ENCODE results near the gene SNCG.
A peak's percentile ranks its signal among the peaks of the same experiment; 100 is the strongest.
"Not testable (repeated sequence)": the region's sequence is repeated elsewhere in the genome, so short reads cannot be mapped to it uniquely, and the experiment has no call there.

Gene SNCG

DNA sequence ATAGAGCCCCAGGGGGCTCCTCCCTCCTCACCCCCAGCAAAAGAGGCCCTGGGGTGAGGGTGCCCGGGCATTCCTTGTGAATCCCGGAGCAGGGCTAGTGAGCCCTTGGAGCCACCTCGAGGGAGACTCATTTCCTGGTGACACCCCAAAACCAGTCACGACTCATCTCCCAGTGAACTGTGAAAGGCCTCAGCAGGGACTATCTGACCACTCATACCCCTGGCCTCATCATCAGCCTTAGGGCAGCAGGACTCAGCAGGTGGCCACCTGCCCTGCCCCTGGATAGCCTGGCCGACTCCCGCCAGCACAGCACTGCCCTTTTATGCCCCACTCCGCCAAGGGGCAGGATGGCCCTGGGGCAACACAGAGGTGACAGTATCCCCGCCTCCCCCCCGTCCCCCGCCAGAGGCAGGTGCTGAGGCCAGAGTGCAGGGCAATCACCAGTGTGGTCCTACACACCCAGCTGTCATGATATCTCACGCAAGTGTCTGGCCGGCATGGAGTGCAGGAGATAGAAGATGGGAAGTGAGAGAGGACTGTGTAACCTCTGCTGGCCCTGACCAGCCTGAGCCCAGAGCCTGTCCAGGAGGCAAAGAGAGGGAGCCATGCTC is 3.2 kb downstream of the SNCG start:
- no peak for DNase-seq

GRCh38 chr10:86962136-86962980 is 4.0 kb downstream of the SNCG start:
- no peak for DNase-seq

- no peak for DNase-seq
These were observed 4.5 kb downstream of the SNCG start for GRCh38 chr10:86962981-86963310.

- no peak for DNase-seq
These were observed 5.0 kb downstream of the SNCG start for GRCh38 chr10:86963341-86963919.

- no peak for DNase-seq
These were observed 5.9 kb downstream of the SNCG start for GRCh38 chr10:86964061-86964846.

DNA sequence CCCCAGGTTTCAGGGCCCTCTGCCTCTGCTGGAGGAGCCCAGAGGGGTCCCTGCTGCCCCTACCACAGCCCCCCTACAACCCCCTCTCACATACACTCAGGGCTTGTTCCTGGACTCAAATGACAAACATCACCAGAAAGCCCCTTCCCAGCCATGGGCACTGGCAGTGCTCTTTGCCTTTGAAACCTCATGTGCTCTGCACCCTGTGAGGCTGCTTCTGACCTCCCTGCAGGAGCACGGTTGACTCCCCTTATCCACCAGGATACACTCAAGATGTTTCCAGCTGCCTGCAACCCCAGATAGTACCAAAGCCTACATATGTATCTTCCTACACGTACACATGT is 6.4 kb downstream of the SNCG start:
- DNase-seq: no peak

DNA sequence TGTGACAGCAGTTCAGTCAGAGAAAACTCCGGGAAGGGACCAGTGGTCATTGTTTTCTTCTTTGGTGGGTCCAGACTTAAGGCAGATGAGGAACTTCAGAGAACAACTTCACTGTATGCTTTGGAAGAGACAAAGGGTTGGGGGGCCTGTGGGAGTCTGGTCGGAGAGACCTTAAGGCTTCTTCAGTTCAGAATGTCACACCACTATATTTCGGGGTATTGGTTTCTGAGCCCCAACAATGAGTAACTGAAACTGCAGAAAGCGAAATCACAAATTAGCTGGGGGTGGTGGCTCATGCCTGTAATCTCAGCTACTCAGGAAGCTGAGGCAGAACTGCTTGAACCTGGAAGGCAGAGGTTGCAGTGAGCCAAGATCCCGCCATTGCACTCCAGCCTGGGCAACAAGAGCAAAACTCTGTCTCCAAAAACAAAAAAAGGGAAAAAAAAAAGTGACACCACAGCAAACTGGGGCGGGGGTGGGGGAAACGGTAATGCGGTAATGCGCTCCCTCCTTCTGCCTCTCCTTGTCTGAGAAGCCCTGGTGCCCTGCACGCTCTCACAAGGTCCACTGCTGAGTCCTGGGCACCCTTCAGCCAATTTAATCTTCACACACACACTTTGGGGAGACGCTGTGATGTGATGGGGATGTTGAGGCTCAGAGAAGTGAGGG is 7.7 kb downstream of the SNCG start:
- no peak for DNase-seq

DNA sequence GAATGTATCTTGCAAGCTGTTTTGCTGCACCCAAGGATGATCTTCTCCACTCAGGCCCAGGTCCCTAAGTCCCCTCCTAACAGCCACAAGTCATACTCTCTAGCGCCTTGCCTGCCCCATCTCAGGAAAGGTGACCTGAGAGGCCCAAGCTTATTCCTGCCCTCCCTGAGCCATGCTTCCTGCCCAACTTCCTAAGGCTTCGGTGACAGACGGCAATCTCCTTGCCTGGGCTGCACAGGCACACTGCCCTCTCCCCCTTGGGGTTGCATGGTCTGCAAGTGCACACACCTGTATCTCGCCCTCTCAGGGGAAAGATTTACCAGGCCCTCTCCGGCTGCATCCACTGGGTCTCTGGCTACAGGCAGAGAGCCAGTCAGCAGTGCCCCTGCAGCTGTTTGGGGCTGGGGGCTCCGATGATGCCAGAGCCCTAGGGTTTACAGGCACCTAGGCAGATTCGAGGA is 9.1 kb downstream of the SNCG start:
- no peak for DNase-seq

- peak; percentile 16 for DNase-seq
These were observed 10.0 kb downstream of the SNCG start, which contains the start of gene ADIRF for GRCh38 chr10:86968271-86968993. TSS of gene ADIRF (plus strand) at chr10:86968482. CDS start at chr10:86968545, 63 bp downstream.

- DNase-seq: no peak
These were observed 10.6 kb downstream of the SNCG start for GRCh38 chr10:86968994-86969355.

DNA sequence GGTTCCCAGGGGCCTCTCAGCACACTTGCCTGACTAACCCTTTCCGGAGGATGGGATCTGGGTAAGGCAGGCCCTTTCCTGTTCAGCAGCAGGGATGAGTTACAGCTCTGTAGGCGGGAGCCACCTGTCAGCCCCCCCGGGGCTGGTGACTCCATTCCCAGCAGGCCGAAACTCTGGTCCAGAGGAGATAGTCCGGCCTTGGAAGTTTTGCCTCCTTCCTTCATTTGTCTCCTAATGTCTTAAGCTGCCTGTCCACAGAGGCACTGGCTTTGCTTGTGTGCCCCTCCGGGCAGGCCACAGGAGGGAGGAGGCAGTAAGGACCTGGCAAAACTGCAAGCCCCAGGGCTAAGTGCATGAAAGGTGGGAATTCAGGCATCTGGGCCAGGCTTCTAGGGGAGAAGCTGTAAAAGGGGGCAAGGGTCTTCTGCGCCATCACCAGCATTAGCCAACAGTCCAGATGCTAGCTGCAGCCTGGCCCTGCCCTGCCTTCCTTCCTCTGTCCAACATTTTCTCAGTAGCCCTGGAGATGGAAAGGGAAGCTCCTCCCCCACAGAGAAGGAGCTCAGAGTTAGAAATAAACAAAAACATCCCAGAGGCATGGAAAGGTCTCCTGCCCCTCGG is 11.1 kb downstream of the SNCG start:
- DNase-seq: no peak

DNA sequence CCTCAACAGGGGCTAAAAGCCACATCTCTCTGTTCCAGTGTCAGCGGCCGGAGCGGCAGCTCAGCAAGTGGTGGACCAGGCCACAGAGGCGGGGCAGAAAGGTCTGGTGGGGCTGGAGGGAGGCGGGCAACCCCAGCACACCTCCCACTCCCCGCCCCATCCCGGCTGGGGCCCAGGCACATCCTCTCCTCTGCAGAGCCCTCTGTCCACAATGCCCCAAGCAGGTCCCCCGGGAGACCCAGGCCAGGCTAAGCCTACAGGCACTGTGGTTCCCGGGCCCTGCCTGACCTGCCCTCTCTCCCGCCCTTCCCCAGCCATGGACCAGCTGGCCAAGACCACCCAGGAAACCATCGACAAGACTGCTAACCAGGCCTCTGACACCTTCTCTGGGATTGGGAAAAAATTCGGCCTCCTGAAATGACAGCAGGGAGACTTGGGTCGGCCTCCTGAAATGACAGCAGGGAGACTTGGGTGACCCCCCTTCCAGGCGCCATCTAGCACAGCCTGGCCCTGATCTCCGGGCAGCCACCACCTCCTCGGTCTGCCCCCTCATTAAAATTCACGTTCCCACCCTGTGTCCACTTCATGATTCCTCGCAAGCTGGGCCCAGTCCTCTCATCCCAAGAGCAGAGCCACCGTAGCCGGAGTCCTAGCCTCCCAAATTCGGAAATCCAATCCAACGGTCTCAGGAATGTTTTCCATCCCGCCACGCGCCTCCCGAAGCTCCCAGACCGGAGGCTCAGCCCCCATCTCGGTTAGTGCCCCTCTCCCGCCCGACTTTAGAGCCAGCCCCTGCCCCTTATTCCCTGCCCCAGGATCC is 12.0 kb downstream of the SNCG start:
- DNase-seq: peak; percentile 12

- DNase-seq: no peak
These were observed 12.5 kb downstream of the SNCG start for GRCh38 chr10:86970982-86971231.

GRCh38 chr10:86971232-86971991 is 13.0 kb downstream of the SNCG start:
- peak; percentile 90 for DNase-seq

- DNase-seq: no peak
These were observed 14.4 kb downstream of the SNCG start for GRCh38 chr10:86972613-86973380.

GRCh38 chr10:86974484-86974883 is 16.1 kb downstream of the SNCG start:
- no peak for DNase-seq

DNA sequence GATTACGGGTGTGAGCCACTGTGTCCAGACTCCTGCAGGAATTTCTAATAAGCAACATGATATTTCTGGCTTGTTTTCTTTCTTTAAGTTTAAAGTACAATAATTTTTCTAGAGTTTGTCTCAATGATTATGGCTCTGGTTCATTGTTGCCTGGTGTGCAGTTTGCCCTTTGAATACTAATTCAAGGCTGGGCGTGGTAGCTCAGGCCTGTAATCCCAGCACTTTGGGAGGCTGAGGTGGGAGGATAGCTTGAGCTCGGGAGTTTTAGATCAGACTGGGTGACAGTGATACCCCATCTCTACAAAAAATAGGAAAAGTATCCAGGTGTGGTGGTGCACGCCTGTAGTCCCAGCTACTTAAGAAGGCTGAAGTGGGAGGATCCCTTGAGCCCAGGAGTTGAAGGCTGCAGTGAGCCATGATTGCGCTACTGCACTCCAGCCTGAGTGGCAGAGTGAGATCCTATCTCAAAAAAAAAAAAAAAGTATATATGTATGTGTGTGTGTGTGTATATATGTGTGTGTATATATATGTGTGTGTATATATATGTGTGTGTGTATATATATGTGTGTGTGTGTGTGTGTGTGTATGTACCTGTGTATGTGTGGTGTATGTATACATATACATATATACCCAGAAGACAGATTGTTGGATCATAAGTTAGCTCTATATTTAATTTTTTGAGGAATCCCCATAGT is 18.1 kb downstream of the SNCG start:
- no peak for DNase-seq

DNA sequence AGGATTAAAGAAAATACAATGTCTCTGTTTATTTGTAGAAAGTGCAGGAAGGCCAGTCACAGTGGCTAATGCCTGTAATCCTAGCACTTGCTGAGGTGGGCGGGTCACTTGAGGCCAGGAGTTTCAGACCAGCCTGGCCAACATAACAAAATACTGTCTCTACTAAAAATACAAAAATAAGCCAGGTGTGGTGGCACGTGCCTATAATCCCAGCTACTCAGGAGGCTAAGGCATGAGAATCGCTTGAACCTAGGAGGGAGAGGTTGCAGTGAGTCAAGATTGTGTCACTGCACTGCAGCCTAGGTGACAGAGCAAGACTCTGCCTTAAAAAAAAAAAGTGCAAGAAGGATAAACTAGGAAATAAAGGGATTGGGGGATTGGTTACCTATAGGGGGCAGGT is 20.1 kb downstream of the SNCG start:
- not testable (repeated sequence) for DNase-seq

- no peak for DNase-seq
These were observed 21.0 kb downstream of the SNCG start for GRCh38 chr10:86979296-86979818.
